ENCODE data around the gene NUDT1. TPM values are rescaled to one million over a fixed set of nuclear protein-coding genes. Genes with fewer than 3 reads are reported as not detected.

NUDT1 gene
- total and polyA plus RNA-seq, 2 experiments from 2014 or later, result 54.5 to 163 TPM

DNA sequence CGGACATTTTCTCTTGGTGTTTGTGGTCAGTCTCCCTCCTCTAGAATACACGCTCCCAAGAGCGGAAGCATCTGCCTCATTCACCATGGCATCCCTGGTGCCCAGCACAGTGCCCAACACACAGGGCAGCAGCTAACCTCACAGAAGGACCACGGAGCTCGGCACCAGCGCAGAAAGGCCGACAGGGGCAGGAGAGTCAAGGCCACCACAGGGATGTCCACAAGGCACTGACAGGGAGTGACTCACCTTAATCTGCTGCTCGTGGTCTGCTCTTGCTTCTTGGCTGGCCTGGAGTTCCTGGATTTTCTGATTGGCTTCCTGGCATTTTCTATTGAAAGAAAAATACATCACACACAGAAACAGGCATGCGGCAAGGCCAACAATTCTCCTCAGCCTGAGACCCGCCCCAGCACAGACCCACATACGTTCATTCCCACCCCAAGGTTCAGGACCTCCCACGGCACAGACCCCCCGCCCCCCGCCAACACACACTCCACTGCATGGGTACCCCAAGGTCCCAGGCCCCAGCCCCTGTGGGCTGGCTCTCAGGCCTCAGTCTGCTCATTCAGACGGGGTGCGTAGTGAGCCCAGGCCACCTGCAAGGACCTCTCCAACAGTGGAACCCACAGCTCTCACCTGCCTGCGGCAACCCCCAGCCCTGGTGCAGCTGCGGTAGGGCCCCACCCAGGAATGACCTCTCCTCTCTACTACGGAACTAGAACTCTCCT is 24.1 kb upstream of the NUDT1 start:
- Mint-ChIP-seq H3K9me3 (no peaks in the 10 kb centered on the region), H3K27ac (no peak overlapping the region), H3K27me3 (ENCODE audit: insufficient read depth, low read depth, poor library complexity) (peaks cover 10% of the 10 kb centered on the region), H3K4me3 (no peak overlapping the region), H3K4me1 (no peaks in the 10 kb centered on the region), H3K36me3 (ENCODE audit: low read depth) (peaks cover 79% of the 10 kb centered on the region)
- Histone ChIP-seq H3K4me3 (no peak overlapping the region), H3K27me3 (ENCODE audit: insufficient read depth) (no peaks in the 10 kb centered on the region), H2AFZ (no peak overlapping the region), H3K4me1 (ENCODE audit: insufficient read depth) (no peaks in the 10 kb centered on the region), H3F3A (replicated peaks; ENCODE audit: low read depth) (no peaks in the 10 kb centered on the region), H3K36me3 (ENCODE audit: insufficient read depth) (peaks cover 20% of the 10 kb centered on the region), H3K27ac (ENCODE audit: low read depth) (no peak overlapping the region), H4K20me1 (replicated peaks; ENCODE audit: insufficient read depth) (peaks cover 6% of the 10 kb centered on the region), H3K79me2 (replicated peaks; ENCODE audit: insufficient read depth) (peaks cover 26% of the 10 kb centered on the region), H3K4me2 (no peak overlapping the region), H3K9me2 (ENCODE audit: insufficient read depth) (no peaks in the 10 kb centered on the region)
- DNase-seq (ENCODE audit: low spot score) (no peak), ATAC-seq (no peak)
- TF ChIP-seq ZNF331 (CRISPR knock-in tag; IDR thresholded peaks at IDR 0.05; ENCODE audit: low read depth), result no peak
- TF ChIP-seq STAT1 (IDR thresholded peaks at IDR 0.05; ENCODE audit: unreplicated experiment), result no peak
- TF ChIP-seq JUNB (IDR thresholded peaks at IDR 0.05; ENCODE audit: unreplicated experiment), result no peak
- TF ChIP-seq, protein P1, sequence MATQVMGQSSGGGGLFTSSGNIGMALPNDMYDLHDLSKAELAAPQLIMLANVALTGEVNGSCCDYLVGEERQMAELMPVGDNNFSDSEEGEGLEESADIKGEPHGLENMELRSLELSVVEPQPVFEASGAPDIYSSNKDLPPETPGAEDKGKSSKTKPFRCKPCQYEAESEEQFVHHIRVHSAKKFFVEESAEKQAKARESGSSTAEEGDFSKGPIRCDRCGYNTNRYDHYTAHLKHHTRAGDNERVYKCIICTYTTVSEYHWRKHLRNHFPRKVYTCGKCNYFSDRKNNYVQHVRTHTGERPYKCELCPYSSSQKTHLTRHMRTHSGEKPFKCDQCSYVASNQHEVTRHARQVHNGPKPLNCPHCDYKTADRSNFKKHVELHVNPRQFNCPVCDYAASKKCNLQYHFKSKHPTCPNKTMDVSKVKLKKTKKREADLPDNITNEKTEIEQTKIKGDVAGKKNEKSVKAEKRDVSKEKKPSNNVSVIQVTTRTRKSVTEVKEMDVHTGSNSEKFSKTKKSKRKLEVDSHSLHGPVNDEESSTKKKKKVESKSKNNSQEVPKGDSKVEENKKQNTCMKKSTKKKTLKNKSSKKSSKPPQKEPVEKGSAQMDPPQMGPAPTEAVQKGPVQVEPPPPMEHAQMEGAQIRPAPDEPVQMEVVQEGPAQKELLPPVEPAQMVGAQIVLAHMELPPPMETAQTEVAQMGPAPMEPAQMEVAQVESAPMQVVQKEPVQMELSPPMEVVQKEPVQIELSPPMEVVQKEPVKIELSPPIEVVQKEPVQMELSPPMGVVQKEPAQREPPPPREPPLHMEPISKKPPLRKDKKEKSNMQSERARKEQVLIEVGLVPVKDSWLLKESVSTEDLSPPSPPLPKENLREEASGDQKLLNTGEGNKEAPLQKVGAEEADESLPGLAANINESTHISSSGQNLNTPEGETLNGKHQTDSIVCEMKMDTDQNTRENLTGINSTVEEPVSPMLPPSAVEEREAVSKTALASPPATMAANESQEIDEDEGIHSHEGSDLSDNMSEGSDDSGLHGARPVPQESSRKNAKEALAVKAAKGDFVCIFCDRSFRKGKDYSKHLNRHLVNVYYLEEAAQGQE (IDR thresholded peaks at IDR 0.05; ENCODE audit: unreplicated experiment), result no peak
- no peak for TF ChIP-seq ZNF114 (CRISPR knock-in tag; IDR thresholded peaks at IDR 0.05)
- no peak for TF ChIP-seq POLR2AphosphoS5 (IDR thresholded peaks at IDR 0.05; ENCODE audit: low read depth)
- TF ChIP-seq, protein P2, sequence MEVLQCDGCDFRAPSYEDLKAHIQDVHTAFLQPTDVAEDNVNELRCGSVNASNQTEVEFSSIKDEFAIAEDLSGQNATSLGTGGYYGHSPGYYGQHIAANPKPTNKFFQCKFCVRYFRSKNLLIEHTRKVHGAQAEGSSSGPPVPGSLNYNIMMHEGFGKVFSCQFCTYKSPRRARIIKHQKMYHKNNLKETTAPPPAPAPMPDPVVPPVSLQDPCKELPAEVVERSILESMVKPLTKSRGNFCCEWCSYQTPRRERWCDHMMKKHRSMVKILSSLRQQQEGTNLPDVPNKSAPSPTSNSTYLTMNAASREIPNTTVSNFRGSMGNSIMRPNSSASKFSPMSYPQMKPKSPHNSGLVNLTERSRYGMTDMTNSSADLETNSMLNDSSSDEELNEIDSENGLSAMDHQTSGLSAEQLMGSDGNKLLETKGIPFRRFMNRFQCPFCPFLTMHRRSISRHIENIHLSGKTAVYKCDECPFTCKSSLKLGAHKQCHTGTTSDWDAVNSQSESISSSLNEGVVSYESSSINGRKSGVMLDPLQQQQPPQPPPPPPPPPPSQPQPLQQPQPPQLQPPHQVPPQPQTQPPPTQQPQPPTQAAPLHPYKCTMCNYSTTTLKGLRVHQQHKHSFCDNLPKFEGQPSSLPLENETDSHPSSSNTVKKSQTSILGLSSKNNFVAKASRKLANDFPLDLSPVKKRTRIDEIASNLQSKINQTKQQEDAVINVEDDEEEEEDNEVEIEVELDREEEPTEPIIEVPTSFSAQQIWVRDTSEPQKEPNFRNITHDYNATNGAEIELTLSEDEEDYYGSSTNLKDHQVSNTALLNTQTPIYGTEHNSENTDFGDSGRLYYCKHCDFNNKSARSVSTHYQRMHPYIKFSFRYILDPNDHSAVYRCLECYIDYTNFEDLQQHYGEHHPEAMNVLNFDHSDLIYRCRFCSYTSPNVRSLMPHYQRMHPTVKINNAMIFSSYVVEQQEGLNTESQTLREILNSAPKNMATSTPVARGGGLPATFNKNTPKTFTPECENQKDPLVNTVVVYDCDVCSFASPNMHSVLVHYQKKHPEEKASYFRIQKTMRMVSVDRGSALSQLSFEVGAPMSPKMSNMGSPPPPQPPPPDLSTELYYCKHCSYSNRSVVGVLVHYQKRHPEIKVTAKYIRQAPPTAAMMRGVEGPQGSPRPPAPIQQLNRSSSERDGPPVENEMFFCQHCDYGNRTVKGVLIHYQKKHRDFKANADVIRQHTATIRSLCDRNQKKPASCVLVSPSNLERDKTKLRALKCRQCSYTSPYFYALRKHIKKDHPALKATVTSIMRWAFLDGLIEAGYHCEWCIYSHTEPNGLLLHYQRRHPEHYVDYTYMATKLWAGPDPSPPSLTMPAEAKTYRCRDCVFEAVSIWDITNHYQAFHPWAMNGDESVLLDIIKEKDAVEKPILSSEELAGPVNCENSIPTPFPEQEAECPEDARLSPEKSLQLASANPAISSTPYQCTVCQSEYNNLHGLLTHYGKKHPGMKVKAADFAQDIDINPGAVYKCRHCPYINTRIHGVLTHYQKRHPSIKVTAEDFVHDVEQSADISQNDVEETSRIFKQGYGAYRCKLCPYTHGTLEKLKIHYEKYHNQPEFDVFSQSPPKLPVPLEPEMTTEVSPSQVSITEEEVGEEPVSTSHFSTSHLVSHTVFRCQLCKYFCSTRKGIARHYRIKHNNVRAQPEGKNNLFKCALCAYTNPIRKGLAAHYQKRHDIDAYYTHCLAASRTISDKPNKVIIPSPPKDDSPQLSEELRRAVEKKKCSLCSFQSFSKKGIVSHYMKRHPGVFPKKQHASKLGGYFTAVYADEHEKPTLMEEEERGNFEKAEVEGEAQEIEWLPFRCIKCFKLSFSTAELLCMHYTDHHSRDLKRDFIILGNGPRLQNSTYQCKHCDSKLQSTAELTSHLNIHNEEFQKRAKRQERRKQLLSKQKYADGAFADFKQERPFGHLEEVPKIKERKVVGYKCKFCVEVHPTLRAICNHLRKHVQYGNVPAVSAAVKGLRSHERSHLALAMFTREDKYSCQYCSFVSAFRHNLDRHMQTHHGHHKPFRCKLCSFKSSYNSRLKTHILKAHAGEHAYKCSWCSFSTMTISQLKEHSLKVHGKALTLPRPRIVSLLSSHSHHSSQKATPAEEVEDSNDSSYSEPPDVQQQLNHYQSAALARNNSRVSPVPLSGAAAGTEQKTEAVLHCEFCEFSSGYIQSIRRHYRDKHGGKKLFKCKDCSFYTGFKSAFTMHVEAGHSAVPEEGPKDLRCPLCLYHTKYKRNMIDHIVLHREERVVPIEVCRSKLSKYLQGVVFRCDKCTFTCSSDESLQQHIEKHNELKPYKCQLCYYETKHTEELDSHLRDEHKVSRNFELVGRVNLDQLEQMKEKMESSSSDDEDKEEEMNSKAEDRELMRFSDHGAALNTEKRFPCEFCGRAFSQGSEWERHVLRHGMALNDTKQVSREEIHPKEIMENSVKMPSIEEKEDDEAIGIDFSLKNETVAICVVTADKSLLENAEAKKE (CRISPR knock-in tag; IDR thresholded peaks at IDR 0.05), result no peak
- no peak for TF ChIP-seq NANOG (IDR thresholded peaks at IDR 0.05; ENCODE audit: borderline replicate concordance)
- TF ChIP-seq EZH2 (IDR thresholded peaks at IDR 0.05; ENCODE audit: low read depth, unreplicated experiment), result no peak
- TF ChIP-seq, protein P3, sequence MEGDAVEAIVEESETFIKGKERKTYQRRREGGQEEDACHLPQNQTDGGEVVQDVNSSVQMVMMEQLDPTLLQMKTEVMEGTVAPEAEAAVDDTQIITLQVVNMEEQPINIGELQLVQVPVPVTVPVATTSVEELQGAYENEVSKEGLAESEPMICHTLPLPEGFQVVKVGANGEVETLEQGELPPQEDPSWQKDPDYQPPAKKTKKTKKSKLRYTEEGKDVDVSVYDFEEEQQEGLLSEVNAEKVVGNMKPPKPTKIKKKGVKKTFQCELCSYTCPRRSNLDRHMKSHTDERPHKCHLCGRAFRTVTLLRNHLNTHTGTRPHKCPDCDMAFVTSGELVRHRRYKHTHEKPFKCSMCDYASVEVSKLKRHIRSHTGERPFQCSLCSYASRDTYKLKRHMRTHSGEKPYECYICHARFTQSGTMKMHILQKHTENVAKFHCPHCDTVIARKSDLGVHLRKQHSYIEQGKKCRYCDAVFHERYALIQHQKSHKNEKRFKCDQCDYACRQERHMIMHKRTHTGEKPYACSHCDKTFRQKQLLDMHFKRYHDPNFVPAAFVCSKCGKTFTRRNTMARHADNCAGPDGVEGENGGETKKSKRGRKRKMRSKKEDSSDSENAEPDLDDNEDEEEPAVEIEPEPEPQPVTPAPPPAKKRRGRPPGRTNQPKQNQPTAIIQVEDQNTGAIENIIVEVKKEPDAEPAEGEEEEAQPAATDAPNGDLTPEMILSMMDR (conservative IDR thresholded peaks at IDR 0.05; ENCODE audit: low read depth in 2 of 2), result no peak
- TF ChIP-seq, protein P4, sequence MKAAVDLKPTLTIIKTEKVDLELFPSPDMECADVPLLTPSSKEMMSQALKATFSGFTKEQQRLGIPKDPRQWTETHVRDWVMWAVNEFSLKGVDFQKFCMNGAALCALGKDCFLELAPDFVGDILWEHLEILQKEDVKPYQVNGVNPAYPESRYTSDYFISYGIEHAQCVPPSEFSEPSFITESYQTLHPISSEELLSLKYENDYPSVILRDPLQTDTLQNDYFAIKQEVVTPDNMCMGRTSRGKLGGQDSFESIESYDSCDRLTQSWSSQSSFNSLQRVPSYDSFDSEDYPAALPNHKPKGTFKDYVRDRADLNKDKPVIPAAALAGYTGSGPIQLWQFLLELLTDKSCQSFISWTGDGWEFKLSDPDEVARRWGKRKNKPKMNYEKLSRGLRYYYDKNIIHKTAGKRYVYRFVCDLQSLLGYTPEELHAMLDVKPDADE (IDR thresholded peaks at IDR 0.05), result no peak
- TF ChIP-seq CREB1 (CRISPR knock-in tag; IDR thresholded peaks at IDR 0.05; ENCODE audit: low read depth), result no peak
- TF ChIP-seq EZH2phosphoT487 (IDR thresholded peaks at IDR 0.05; ENCODE audit: unreplicated experiment), result no peak

Data from GM23338 (cell line).